Activated CD8-positive, alpha-beta T cell treated with anti-CD3 and anti-CD28 coated beads for 36 hours (primary cell): ENCODE measurements around the gene SUPT4H1. TPM values are rescaled to one million over a fixed set of nuclear protein-coding genes. Genes with fewer than 3 reads are reported as not detected.

Source experiments
- ATAC-seq: fragments of 200-7000 bp; cut with Tn5 transposase; one replicate; pipeline ENCODE4 v1.10.0; 2021; ENCODE audit warnings: mild to moderate bottlenecking, moderate library complexity
- CTCF ChIA-PET: fragments of 350-600 bp; sonication (Branson Sonifier 250); formaldehyde crosslinking; loops from one replicate; lab custom pipeline; 2021; ENCODE audit warnings: antibody characterized with exemption; lab: Charles Lee
- POLR2A ChIA-PET: fragments of 350-600 bp; sonication (Branson Sonifier 250); formaldehyde crosslinking; loops from one replicate; lab custom pipeline; 2021; ENCODE audit warnings: antibody characterized with exemption; lab: Charles Lee
- DNase-seq: peaks from one replicate; pipeline ENCODE4 v3.0.0-alpha.2; 2020
- H3K27ac Mint-ChIP-seq: one replicate; pipeline ENCODE4 v1.8.0; 2021; ENCODE audit warnings: mild to moderate bottlenecking, mixed read lengths
- H3K27me3 Mint-ChIP-seq: one replicate; pipeline ENCODE4 v1.8.0; 2021; ENCODE audit warnings: mixed read lengths
- H3K36me3 Mint-ChIP-seq: one replicate; pipeline ENCODE4 v1.8.0; 2021; ENCODE audit warnings: low read depth, mixed read lengths
- H3K4me1 Mint-ChIP-seq: one replicate; pipeline ENCODE4 v1.8.0; 2021; ENCODE audit warnings: low read depth, mixed read lengths
- H3K4me3 Mint-ChIP-seq: one replicate; pipeline ENCODE4 v1.8.0; 2021; ENCODE audit warnings: mild to moderate bottlenecking, moderate library complexity, mixed read lengths
- H3K9me3 Mint-ChIP-seq: one replicate; pipeline ENCODE4 v1.8.0; 2021; ENCODE audit warnings: mixed read lengths
- intact Hi-C: fragments of 100-400 bp; cut with micrococcal nuclease; formaldehyde crosslinking; loops from one replicate; pipeline ENCODE4 v1.10.0; 2022
- total RNA-seq, 2 experiments: library from RNA; stranded (reverse); gene quantifications; one replicate each; pipeline ENCODE4 v1.2.3, GENCODE V29; 2021
- TF ChIP-seq, protein P1 (sequence below): fragments of 200-600 bp; IDR thresholded peaks from one replicate; pipeline ENCODE4 v1.8.0; 2022; ENCODE audit warnings: antibody characterized with exemption, mild to moderate bottlenecking

The SUPT4H1 gene
- total RNA-seq, 2 experiments from 2014 or later, result 104 to 110 TPM

DNA sequence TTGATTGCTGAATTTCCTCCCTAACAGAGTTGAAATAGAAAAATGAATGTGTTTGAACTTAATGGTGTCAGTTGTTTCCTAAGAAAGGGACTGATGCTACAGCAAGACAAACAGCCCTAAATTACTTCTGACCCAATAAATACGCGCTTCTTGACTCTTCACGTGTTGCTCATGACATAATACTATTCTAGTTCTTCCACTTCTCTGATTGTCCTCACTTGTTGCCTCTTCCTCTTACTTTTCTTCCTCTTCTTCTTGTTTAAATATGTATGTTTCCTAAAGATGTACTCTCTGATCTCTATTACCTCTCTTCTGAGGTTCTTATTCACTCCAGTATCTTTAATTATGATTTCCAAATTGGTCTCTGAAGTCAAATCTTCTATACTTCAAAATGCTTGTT is 32.9 kb upstream of the SUPT4H1 start:
- ChIA-PET POLR2A (interaction anchor here (1.7 kb wide), 1 partner anchor 53 kb away, joined by 6 read pairs; no protein-coding TSS in a partner anchor), CTCF (interaction anchor here (0.9 to 1.7 kb wide), 5 partner anchors 11 to 81 kb away, joined by 3 to 6 read pairs (median 4); no protein-coding TSS in a partner anchor)
- Mint-ChIP-seq H3K4me3 (no peak overlapping the region), H3K27me3 (no peaks in the 10 kb centered on the region), H3K9me3 (no peaks in the 10 kb centered on the region), H3K27ac (no peak overlapping the region), H3K36me3 (no peaks in the 10 kb centered on the region), H3K4me1 (peaks cover 27% of the 10 kb centered on the region)
- TF ChIP-seq, protein P1, sequence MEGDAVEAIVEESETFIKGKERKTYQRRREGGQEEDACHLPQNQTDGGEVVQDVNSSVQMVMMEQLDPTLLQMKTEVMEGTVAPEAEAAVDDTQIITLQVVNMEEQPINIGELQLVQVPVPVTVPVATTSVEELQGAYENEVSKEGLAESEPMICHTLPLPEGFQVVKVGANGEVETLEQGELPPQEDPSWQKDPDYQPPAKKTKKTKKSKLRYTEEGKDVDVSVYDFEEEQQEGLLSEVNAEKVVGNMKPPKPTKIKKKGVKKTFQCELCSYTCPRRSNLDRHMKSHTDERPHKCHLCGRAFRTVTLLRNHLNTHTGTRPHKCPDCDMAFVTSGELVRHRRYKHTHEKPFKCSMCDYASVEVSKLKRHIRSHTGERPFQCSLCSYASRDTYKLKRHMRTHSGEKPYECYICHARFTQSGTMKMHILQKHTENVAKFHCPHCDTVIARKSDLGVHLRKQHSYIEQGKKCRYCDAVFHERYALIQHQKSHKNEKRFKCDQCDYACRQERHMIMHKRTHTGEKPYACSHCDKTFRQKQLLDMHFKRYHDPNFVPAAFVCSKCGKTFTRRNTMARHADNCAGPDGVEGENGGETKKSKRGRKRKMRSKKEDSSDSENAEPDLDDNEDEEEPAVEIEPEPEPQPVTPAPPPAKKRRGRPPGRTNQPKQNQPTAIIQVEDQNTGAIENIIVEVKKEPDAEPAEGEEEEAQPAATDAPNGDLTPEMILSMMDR, result no peak
- DNase-seq (no peak), ATAC-seq (no peak)
- intact Hi-C loops, result no loop called here

DNA sequence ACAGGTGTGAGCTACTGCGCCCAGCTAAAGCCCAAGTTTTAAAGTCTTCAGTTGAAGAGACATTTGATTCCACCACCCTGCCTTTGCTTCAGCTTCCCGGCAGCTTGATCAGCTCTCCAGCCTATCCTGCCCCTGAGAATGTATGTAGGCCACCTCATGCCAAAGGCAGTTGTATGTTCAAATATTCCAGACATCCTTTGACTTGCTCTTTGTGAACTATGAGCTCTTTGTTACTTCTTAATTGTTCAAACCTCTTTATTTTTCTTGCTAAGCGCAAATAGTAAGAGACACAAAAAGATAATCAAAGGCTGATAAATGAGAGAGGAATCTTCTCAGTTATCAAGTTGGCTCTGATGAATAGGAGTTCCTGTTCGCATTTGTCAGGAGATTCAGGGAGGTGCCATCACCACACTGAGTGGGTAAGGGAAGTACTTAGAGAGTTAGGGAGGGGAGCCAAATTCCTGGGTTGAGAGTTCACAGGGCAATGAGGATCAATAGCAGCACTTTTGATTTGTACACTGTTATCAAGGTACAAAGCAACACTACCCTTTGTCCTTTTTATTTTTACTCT is 32.0 kb upstream of the SUPT4H1 start:
- TF ChIP-seq, protein P1, result no peak
- POLR2A ChIA-PET, result interaction anchor here (1.7 kb wide), 1 partner anchor 52 kb away, joined by 6 read pairs; no protein-coding TSS in a partner anchor
- Mint-ChIP-seq H3K27me3 (no peaks in the 10 kb centered on the region), H3K4me3 (no peak overlapping the region), H3K9me3 (no peaks in the 10 kb centered on the region), H3K36me3 (no peaks in the 10 kb centered on the region), H3K4me1 (peaks cover 35% of the 10 kb centered on the region), H3K27ac (no peak overlapping the region)
- no peak for ATAC-seq
- CTCF ChIA-PET, result interaction anchor here (0.9 to 1.7 kb wide), 5 partner anchors 12 to 80 kb away, joined by 3 to 6 read pairs (median 4); partner anchors contain the start of gene RNF43
- DNase-seq, result no peak
- intact Hi-C loops, result no loop called here

DNA sequence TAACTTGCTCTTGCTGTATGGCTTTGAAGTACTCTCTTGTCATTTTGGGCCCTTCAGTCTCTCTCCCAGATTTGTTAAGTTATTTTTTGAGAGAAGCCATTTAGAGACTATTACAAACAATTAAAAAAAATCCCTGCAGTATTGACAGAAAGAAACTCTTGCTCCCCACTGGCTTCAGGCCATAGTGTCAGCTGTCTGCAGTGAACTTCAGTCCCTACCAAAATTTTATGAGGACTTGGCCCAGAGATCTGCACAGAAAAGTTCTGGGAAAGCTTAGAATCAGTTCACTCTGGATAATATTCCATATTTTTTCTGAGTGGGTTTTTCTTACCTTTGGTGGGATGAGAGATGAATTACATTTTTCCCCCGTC is 30.9 kb upstream of the SUPT4H1 start:
- Mint-ChIP-seq H3K36me3 (no peaks in the 10 kb centered on the region), H3K27ac (peak overlapping the region; percentile 65), H3K4me1 (peaks cover 40% of the 10 kb centered on the region), H3K9me3 (no peaks in the 10 kb centered on the region), H3K27me3 (no peaks in the 10 kb centered on the region), H3K4me3 (no peak overlapping the region)
- CTCF ChIA-PET, result interaction anchor here (0.8 to 1.6 kb wide), 7 partner anchors 30 to 79 kb away, joined by 3 to 8 read pairs (median 4); partner anchors contain the start of genes RNF43 and SUPT4H1
- DNase-seq (no peak), ATAC-seq (no peak)
- TF ChIP-seq, protein P1, result no peak
- POLR2A ChIA-PET, result interaction anchor here (0.8 to 2.2 kb wide), 5 partner anchors 14 to 55 kb away, joined by 3 to 12 read pairs (median 4); partner anchors contain the start of genes RNF43 and SUPT4H1
- intact Hi-C loops, result no loop called here

DNA sequence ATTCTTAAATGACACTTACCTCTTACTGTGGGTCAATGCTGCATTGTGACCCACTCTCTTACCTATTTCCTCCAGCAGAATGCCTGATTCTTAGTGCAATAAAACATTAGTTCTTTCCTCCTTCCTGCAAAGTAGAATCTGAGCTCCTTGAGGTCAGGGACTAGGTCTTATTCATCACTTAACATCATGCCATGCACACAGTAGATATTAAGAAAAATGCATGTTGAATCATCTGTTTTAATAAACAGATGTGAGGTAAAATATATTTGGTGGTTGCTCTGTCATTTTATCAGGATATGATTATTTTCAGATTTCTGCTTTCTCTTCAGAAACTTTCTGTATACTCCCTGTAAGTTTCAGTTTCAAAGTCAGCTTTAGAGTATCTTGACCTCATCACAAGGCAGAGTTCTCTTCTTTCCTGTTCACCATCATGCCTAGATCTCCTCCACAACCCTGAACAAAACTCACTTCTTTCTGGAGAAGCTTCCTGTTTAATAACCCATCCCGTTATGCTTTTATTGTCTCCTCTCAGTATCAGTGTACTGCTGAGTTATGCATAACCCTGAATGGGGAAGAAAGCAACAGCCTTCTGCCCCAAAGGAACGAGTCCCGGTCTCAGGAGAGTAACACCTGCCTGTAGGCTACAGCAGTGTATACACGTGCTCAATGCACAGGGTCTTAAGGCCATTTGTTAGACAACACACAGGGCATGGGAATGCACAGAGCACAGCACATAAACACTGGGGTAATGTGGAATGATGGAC is 30.3 kb upstream of the SUPT4H1 start:
- TF ChIP-seq, protein P1, result no peak
- no peaks in the 10 kb centered on the region for H3K36me3 Mint-ChIP-seq
- H3K9me3 Mint-ChIP-seq, result no peaks in the 10 kb centered on the region
- H3K4me1 Mint-ChIP-seq, result peaks cover 39% of the 10 kb centered on the region
- peak overlapping the region; percentile 9 for H3K4me3 Mint-ChIP-seq
- DNase-seq (no peak), ATAC-seq (peak; percentile 85)
- intact Hi-C loops, result no loop called here
- H3K27me3 Mint-ChIP-seq, result no peaks in the 10 kb centered on the region
- H3K27ac Mint-ChIP-seq, result peak overlapping the region; percentile 65
- ChIA-PET POLR2A (interaction anchor here (0.6 to 2.2 kb wide), 6 partner anchors 13 to 568 kb away, joined by 3 to 12 read pairs (median 4); partner anchors contain the start of genes RNF43 and SUPT4H1), CTCF (interaction anchor here (0.8 to 1.6 kb wide), 7 partner anchors 30 to 78 kb away, joined by 3 to 8 read pairs (median 3); partner anchors contain the start of genes RNF43 and SUPT4H1)
